Prostate gland (tissue), 2 donors: Measurements from ENCODE around the gene NFYC. TPM values are rescaled to one million over a fixed set of nuclear protein-coding genes. Genes with fewer than 3 reads are reported as not detected.

Source experiments
- DNase-seq: peaks from one replicate; pipeline ENCODE4 v3.0.0-alpha.2; 2019; ENCODE audit warnings: low spot score
- H3K27ac ChIP-seq, 2 donors: fragments of 200-600 bp; sonication (generic); 2 replicates each; pipeline ENCODE4 v1.5.1; 2017 to 2019
- H3K27me3 ChIP-seq: fragments of 200-600 bp; sonication (generic); replicated peaks from 2 replicates; pipeline ENCODE4 v1.5.1; 2019; ENCODE audit not compliant: insufficient read depth
- H3K36me3 ChIP-seq, 2 donors: fragments of 200-600 bp; sonication (generic); 1 replicate in 1 of 2; 2 replicates in 1 of 2; pipeline versions ENCODE4 v1.5.1 to v1.8.1; 2017 to 2019
- H3K4me1 ChIP-seq: fragments of 200-600 bp; sonication (generic); replicated peaks from 2 replicates; pipeline ENCODE4 v1.5.1; 2019
- H3K4me3 ChIP-seq, 2 donors: fragments of 200-600 bp; sonication (generic); 2 replicates each; pipeline ENCODE4 v1.5.1; 2017 to 2019
- H3K9me3 ChIP-seq: fragments of 200-600 bp; sonication (generic); 2 replicates; pipeline ENCODE4 v1.5.1; 2017
- POLR2A ChIP-seq: fragments of 450-650 bp; IDR thresholded peaks from one replicate; pipeline ENCODE4 v1.6.1; 2016; ENCODE audit warnings: antibody characterized with exemption, mild to moderate bottlenecking
- POLR2AphosphoS5 ChIP-seq: sonication (generic); formaldehyde crosslinking; IDR thresholded peaks from one replicate; pipeline ENCODE4 v1.6.1; 2017; ENCODE audit warnings: antibody characterized with exemption
- WGBS: methylation state at CpG from one replicate; pipeline ENCODE4 v1.1.5; 2018; 5-methylcytosine and 5-hydroxymethylcytosine counted together
- intact Hi-C: fragments of 100-400 bp; cut with DNase I; formaldehyde crosslinking; loops from one replicate; pipeline ENCODE4 v1.14.2; 2022
- total RNA-seq, 2 donors: library from RNA; depleted of rRNA; stranded (reverse); fragments of >200 nt; gene quantifications; one replicate each; pipeline ENCODE4 v1.1.0, GENCODE V29; 2016
- TF ChIP-seq, protein P1 (sequence below), 4 experiments: fragments of 200-600 bp in 2 of 4; fragments of 450-650 bp in 2 of 4; sonication (generic) in 2 of 4; IDR thresholded peaks; 1 replicate in 3 of 4; 2 replicates in 1 of 4; pipeline ENCODE4 v1.5.1; 2016 to 2019; ENCODE audit warnings: antibody characterized with exemption in 4 of 4, mild to moderate bottlenecking in 2 of 4, moderate library complexity in 2 of 4

The NFYC gene
- total RNA-seq, 2 donors from 2014 or later = 54.9 to 93.8 TPM

DNA sequence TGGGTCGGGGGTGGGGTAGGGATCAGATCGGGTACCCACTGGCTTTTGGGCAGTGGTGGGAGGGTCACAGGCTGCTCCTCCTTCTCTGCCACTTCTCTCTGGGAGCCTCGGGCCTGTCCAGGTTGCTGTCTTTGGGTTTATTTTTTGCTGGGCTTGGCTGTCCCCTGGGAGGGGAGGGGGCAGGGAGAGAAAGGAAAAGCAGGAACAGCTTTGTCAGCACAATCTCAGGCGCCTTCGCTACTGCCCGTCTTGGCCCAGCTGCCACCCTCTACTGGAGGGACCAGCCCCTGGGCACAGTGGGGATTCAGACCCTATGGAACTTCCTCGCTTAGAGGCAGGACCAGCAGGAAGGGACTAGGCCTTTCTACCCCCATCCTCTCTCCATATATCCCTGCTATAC is 100.5 kb downstream of the NFYC start:
- TF ChIP-seq POLR2AphosphoS5 (no peak), POLR2A (no peak)
- TF ChIP-seq, protein P1, sequence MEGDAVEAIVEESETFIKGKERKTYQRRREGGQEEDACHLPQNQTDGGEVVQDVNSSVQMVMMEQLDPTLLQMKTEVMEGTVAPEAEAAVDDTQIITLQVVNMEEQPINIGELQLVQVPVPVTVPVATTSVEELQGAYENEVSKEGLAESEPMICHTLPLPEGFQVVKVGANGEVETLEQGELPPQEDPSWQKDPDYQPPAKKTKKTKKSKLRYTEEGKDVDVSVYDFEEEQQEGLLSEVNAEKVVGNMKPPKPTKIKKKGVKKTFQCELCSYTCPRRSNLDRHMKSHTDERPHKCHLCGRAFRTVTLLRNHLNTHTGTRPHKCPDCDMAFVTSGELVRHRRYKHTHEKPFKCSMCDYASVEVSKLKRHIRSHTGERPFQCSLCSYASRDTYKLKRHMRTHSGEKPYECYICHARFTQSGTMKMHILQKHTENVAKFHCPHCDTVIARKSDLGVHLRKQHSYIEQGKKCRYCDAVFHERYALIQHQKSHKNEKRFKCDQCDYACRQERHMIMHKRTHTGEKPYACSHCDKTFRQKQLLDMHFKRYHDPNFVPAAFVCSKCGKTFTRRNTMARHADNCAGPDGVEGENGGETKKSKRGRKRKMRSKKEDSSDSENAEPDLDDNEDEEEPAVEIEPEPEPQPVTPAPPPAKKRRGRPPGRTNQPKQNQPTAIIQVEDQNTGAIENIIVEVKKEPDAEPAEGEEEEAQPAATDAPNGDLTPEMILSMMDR (IDR thresholded peaks at IDR 0.05) = no peak
- no peaks in the 10 kb centered on the region for H3K4me1 ChIP-seq
- DNase-seq = no peak
- no peak overlapping the region for H3K27ac ChIP-seq
- intact Hi-C loops = no loop called here
- no peaks in the 10 kb centered on the region for H3K9me3 ChIP-seq
- no peaks in the 10 kb centered on the region for H3K36me3 ChIP-seq
- WGBS = 65% methylated on average over 7 of the region's 7 CpGs
- no peak overlapping the region for H3K4me3 ChIP-seq
- no peaks in the 10 kb centered on the region for H3K27me3 ChIP-seq

DNA sequence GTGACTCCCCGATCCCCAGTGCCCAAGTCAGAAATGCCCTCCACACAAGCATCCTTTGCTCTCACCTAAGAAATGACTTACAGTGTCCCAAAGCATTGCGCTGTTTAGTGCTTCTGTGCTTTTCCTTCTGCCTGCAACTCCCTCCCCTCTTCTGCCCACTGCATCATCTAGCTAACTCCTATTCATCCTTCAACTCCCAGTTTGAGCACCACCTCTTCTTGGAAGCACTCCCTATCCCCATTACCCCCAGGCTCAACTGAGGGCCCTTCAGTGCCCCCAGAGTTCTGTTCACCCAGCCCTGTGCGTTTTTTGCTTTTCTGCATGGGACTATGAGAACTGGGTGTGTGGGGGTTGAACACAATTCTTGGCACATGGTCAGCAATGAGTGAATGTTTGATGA is 102.1 kb downstream of the NFYC start:
- intact Hi-C loops = no loop called here
- no peak for TF ChIP-seq POLR2A
- TF ChIP-seq, protein P1 (IDR thresholded peaks at IDR 0.05) = no peak
- TF ChIP-seq POLR2AphosphoS5 = no peak
- WGBS = 92% methylated on average over 3 of the region's 3 CpGs
- Histone ChIP-seq H3K27me3 (no peaks in the 10 kb centered on the region), H3K36me3 (no peaks in the 10 kb centered on the region), H3K9me3 (no peaks in the 10 kb centered on the region), H3K27ac (no peak overlapping the region), H3K4me3 (no peak overlapping the region), H3K4me1 (no peaks in the 10 kb centered on the region)
- no peak for DNase-seq

DNA sequence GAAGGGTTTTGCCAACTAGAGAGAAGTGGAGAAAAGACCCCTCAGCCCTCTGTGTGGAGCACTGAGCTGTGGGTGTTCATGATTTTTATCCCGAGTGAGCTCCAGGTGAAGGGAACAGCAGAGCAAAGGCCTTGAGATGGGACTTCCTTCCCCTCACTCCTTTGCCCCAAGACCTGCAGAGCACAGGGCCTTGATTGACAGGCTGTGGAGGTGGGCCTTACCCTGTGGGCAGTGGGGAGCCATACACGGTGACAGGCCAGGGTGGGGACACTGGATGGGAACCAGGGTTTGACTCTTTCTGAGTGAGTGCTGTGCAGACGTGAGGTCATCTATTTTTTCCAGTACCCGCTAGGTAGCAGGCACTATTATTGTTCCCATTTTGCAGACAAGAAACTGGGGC is 102.5 kb downstream of the NFYC start:
- H3K27ac ChIP-seq = no peak overlapping the region
- no peaks in the 10 kb centered on the region for H3K27me3 ChIP-seq
- H3K4me3 ChIP-seq = no peak overlapping the region
- WGBS = 87% methylated on average over 4 of the region's 4 CpGs
- no peaks in the 10 kb centered on the region for H3K9me3 ChIP-seq
- intact Hi-C loops = no loop called here
- DNase-seq = no peak
- no peak for TF ChIP-seq POLR2AphosphoS5
- no peak for TF ChIP-seq POLR2A
- TF ChIP-seq, protein P1 (IDR thresholded peaks at IDR 0.05) = no peak
- no peaks in the 10 kb centered on the region for H3K4me1 ChIP-seq
- no peaks in the 10 kb centered on the region for H3K36me3 ChIP-seq

DNA sequence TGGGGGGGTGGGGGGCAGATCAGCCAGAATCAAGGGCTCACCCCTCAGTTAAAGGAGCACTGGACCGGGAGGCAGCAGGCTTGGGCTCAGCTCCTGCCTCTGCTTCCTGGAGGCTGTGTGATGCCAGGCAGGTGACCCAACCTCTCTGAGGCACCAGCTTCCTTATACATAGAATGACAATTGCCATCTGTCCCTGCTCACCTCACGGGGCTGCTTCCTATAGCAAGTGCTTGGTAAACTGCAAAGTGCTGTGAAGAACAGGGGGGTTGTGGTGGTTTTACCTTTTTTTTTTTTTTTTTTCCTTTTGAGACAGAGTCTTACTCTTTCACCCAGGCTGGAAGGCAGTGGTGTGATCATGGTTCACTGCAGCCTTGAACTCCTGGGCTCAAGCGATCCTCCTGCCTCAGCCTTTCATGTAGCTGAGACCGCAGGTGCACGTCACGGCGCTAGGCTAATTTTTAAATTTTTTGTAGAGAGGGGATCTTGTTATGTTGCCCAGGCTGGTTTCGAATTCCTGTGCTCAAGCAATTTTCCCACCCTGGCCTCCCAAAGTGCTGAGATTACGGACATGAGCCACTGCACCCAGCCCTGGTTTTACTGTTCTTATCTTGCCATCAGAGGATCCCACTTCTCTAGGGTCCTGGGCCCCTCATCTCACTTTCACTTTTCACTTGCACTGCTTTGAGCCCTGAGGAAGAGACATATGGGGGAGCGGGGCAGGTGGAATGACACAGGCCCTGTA is 103.6 kb downstream of the NFYC start:
- no peak for TF ChIP-seq POLR2A
- H3K4me1 ChIP-seq = no peaks in the 10 kb centered on the region

DNA sequence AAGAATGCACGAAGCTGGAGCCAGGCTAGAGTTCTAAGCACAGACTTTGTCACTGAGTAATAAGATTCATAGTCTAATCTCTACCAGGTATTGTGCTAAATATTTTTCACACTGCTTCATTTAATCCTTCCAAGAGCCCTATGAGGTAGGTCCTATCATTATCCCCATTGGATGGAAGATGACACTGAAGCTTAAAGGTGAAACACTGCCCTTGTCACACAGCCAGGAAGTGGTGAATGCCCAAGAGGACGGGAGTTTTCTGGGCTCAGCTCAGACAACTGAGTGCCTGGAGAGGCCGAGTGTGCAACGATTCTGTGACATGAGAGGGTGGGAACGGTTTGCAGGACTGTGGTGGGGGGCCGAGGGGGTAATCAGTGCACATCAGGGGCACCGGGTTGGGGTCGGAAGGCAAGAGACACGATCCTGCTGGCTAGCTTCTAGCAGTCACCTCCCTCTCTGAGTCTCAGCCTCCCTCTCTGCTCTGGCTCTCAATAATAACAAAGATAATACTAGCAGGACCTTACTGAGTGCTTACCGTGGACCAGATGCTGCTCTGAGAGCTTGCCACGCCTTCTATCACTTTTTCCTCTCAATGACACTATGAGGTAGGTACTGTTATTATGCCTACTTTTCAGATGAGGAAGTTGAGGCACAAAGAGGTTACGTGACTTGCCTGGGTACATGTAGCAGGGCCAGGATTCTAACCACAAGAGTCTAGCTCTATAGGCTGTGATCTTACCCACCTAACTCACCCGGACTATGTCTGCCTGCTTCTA is 104.5 kb downstream of the NFYC start:
- Histone ChIP-seq H3K9me3 (no peaks in the 10 kb centered on the region), H3K4me3 (no peak overlapping the region), H3K36me3 (no peaks in the 10 kb centered on the region), H3K27me3 (no peaks in the 10 kb centered on the region), H3K4me1 (no peaks in the 10 kb centered on the region), H3K27ac (no peak overlapping the region)
- TF ChIP-seq POLR2A (no peak), POLR2AphosphoS5 (no peak)
- TF ChIP-seq, protein P1 (IDR thresholded peaks at IDR 0.05) = no peak
- intact Hi-C loops = no loop called here
- WGBS = 70% methylated on average over 13 of the region's 13 CpGs
- no peak for DNase-seq

More for the DNA sequence above, 103.6 kb downstream of the NFYC start:
- Histone ChIP-seq H3K36me3 (no peaks in the 10 kb centered on the region), H3K27ac (no peak overlapping the region), H3K4me3 (no peak overlapping the region), H3K27me3 (no peaks in the 10 kb centered on the region), H3K9me3 (no peaks in the 10 kb centered on the region)
- intact Hi-C loops = no loop called here
- DNase-seq = no peak
- 75% methylated on average over 10 of the region's 10 CpGs for WGBS
